OCI-LY3 (cell line): ENCODE results near the gene ILDR2.

ENCODE experiments used
- CTCF ChIP-seq: fragments of 200-600, 300-600 bp; sonication (generic); IDR thresholded peaks from 2 replicates; pipeline ENCODE4 v1.5.1; 2014; ENCODE audit warnings: antibody characterized with exemption, low read length, low read depth
- EZH2phosphoT487 ChIP-seq: fragments of 200-600 bp; shearing (Covaris generic); IDR thresholded peaks from 2 replicates; pipeline ENCODE4 v1.6.1; 2018; ENCODE audit warnings: antibody characterized with exemption, mixed run types, low read depth

GRCh38 chr1:166956872-166957271 lies 18.5 kb downstream of the ILDR2 start:
- TF ChIP-seq CTCF (no peak), EZH2phosphoT487 (no peak)
